Activated CD8-positive, alpha-beta memory T cell treated with anti-CD3 and anti-CD28 coated beads, Interleukin-2, amount 10 ng/mL, durations not matched to agents 7 days and 5 days (primary cell): ENCODE results near the gene CCDC70. TPM values are rescaled to one million over a fixed set of nuclear protein-coding genes. Genes with fewer than 3 reads are reported as not detected.
A peak's percentile ranks its signal among the peaks of the same experiment; 100 is the strongest.

Source experiments
- ATAC-seq: fragments of 150-1000 bp; cut with Tn5 transposase; one replicate; pipeline ENCODE4 v1.10.0; 2021; ENCODE audit warnings: moderate library complexity
- CTCF ChIA-PET: fragments of 350-600 bp; sonication (Branson Sonifier 250); formaldehyde crosslinking; loops from one replicate; lab custom pipeline; 2021; ENCODE audit warnings: antibody characterized with exemption; lab: Charles Lee
- DNase-seq: peaks from one replicate; pipeline ENCODE4 v3.0.0-alpha.2; 2020
- H3K27ac Mint-ChIP-seq: one replicate; pipeline ENCODE4 v1.8.0; 2021; ENCODE audit warnings: mild to moderate bottlenecking, mixed read lengths
- H3K27me3 Mint-ChIP-seq: one replicate; pipeline ENCODE4 v1.8.0; 2021; ENCODE audit warnings: mixed read lengths
- H3K36me3 Mint-ChIP-seq: one replicate; pipeline ENCODE4 v1.8.0; 2021; ENCODE audit warnings: mild to moderate bottlenecking, mixed read lengths
- H3K4me1 Mint-ChIP-seq: one replicate; pipeline ENCODE4 v1.8.0; 2021; ENCODE audit warnings: mixed read lengths
- H3K4me3 Mint-ChIP-seq: one replicate; pipeline ENCODE4 v1.8.0; 2021; ENCODE audit warnings: mild to moderate bottlenecking, moderate library complexity, mixed read lengths
- H3K9me3 Mint-ChIP-seq: one replicate; pipeline ENCODE4 v1.8.0; 2022; ENCODE audit warnings: low read depth, mixed read lengths
- total RNA-seq, 2 experiments: library from RNA; stranded (reverse); gene quantifications; one replicate each; pipeline ENCODE4 v1.2.3, GENCODE V29; 2021

CCDC70 gene
- total RNA-seq, 2 experiments from 2014 or later, result not detected

GRCh38 chr13:51833980-51834379 lies 27.8 kb upstream of the CCDC70 start:
- CTCF ChIA-PET, result interaction anchor here (0.9 to 5.5 kb wide), 4 partner anchors 9 to 22 kb away, joined by 3 to 28 read pairs (median 4); no protein-coding TSS in a partner anchor
- H3K9me3 Mint-ChIP-seq, result no peaks in the 10 kb centered on the region
- ATAC-seq (no peak), DNase-seq (no peak)
- peaks cover 21% of the 10 kb centered on the region for H3K4me1 Mint-ChIP-seq
- no peaks in the 10 kb centered on the region for H3K36me3 Mint-ChIP-seq
- H3K27ac Mint-ChIP-seq, result no peak overlapping the region
- H3K4me3 Mint-ChIP-seq, result no peak overlapping the region
- H3K27me3 Mint-ChIP-seq, result peaks cover 4% of the 10 kb centered on the region

DNA sequence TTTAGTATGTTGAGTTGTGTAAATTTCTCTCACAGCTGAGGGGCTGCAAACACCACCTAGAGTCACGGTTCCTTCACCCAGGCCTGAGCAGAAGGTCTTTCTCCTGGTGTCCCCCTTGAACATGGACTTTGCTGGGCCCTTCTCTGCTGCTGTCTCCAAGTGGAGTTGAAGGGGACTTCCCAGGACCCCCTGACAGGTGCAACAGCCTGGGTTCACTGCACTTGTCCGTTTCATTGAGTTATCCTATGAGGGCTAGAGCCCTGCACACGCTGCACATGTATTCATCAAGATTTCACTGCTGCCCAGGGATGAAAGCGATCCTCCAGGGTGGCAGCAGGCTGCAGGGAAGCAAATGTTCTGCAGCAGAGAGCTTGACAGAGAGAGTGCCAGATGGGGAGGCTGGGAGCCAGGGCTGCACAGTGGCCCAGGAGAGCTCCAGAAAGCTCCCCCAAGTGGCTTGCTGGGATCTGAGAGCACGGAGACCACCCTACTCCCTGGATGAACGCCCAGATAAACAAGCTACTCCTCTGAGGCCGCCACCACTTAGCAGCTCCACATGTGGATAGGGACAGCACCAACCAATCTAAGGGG lies 27.1 kb upstream of the CCDC70 start:
- H3K27ac Mint-ChIP-seq, result no peak overlapping the region
- no peaks in the 10 kb centered on the region for H3K36me3 Mint-ChIP-seq
- peaks cover 4% of the 10 kb centered on the region for H3K27me3 Mint-ChIP-seq
- H3K4me1 Mint-ChIP-seq, result peaks cover 21% of the 10 kb centered on the region
- no peaks in the 10 kb centered on the region for H3K9me3 Mint-ChIP-seq
- DNase-seq (no peak), ATAC-seq (no peak)
- H3K4me3 Mint-ChIP-seq, result no peak overlapping the region
- CTCF ChIA-PET, result interaction anchor here (0.9 to 5.5 kb wide), 5 partner anchors 9 to 23 kb away, joined by 3 to 28 read pairs (median 3); no protein-coding TSS in a partner anchor

DNA sequence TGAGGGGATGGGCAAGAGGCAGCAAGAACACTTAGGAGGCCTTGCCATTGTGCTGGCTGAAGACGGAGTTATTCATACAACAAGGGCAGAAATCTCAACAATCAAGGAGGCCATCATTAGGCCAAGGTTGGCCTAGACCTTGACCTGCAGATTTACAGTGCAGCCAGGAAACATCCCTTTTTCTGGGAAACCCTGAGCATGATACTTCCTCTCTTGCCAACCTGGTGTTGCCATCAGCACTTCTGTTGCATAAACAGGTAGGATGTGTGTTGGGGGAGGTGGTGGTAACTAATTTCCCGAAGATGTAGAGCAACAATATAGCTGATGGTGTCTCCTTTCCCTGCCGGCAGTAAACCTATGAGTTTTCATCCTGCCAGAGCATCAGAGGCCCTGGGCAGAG lies 24.8 kb upstream of the CCDC70 start:
- H3K4me3 Mint-ChIP-seq, result no peak overlapping the region
- CTCF ChIA-PET, result interaction anchor here (1.2 to 5.5 kb wide), 2 partner anchors 22 to 290 kb away, joined by 4 to 28 read pairs; no protein-coding TSS in a partner anchor
- no peak for ATAC-seq
- no peak for DNase-seq
- H3K36me3 Mint-ChIP-seq, result no peaks in the 10 kb centered on the region
- H3K9me3 Mint-ChIP-seq, result no peaks in the 10 kb centered on the region
- H3K27ac Mint-ChIP-seq, result no peak overlapping the region
- H3K4me1 Mint-ChIP-seq, result peaks cover 21% of the 10 kb centered on the region
- peaks cover 10% of the 10 kb centered on the region for H3K27me3 Mint-ChIP-seq

GRCh38 chr13:51838240-51838846 lies 23.4 kb upstream of the CCDC70 start:
- Mint-ChIP-seq H3K9me3 (no peaks in the 10 kb centered on the region), H3K36me3 (no peaks in the 10 kb centered on the region), H3K27ac (no peak overlapping the region), H3K4me1 (peaks cover 18% of the 10 kb centered on the region), H3K4me3 (no peak overlapping the region), H3K27me3 (peaks cover 10% of the 10 kb centered on the region)
- ATAC-seq (no peak), DNase-seq (no peak)
- CTCF ChIA-PET, result interaction anchor here (1.4 to 5.5 kb wide), 2 partner anchors 17 to 23 kb away, joined by 5 to 28 read pairs; no protein-coding TSS in a partner anchor

DNA sequence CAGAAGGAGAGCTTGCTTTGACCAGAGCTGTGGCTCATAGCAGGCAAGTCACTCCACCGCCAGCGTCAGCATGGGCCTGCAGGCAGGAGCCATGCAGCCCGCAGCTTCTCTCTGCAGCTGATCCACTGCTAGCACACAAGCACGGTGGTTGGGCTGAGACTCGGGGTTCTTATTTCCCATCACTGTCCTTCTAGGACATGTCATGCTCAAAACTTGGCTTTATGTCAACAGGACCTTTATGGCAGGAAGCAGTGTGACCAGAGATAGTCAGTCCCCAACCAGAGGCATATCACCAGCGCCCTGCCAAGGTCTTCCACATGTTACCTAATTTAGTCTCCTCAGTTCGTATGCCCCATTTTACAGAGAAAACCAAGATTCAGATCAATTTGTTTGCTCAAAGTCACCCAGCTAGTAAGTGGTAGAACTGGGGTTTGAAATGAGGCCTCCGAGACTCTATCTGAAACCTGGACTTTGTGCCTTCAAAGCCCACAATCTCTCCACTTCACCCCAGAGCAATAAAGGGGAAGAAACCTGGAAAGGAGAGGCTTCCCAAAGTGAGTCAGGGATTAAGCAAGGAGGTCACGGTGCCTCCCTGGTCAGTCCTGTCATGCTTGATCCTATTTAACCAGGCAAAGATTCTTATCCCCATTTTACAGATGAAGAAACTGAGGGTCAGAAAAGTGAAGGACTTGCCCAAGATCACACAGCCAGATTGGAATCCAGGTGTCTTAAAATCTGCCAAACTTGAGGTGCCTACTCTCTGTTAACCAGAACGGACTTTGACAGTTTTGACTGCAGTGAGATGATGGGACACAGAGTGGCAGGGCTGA lies 21.8 kb upstream of the CCDC70 start:
- no peak for ATAC-seq
- Mint-ChIP-seq H3K4me1 (peaks cover 12% of the 10 kb centered on the region), H3K27ac (no peak overlapping the region), H3K36me3 (no peaks in the 10 kb centered on the region), H3K9me3 (no peaks in the 10 kb centered on the region), H3K4me3 (no peak overlapping the region), H3K27me3 (peaks cover 22% of the 10 kb centered on the region)
- CTCF ChIA-PET, result no interaction called here
- no peak for DNase-seq

- Mint-ChIP-seq H3K27me3 (peaks cover 22% of the 10 kb centered on the region), H3K4me1 (peaks cover 18% of the 10 kb centered on the region), H3K36me3 (no peaks in the 10 kb centered on the region), H3K9me3 (no peaks in the 10 kb centered on the region), H3K27ac (no peak overlapping the region), H3K4me3 (no peak overlapping the region)
- DNase-seq (no peak), ATAC-seq (no peak)
- CTCF ChIA-PET, result no interaction called here
Observed at GRCh38 chr13:51840917-51841316, 20.9 kb upstream of the CCDC70 start.

DNA sequence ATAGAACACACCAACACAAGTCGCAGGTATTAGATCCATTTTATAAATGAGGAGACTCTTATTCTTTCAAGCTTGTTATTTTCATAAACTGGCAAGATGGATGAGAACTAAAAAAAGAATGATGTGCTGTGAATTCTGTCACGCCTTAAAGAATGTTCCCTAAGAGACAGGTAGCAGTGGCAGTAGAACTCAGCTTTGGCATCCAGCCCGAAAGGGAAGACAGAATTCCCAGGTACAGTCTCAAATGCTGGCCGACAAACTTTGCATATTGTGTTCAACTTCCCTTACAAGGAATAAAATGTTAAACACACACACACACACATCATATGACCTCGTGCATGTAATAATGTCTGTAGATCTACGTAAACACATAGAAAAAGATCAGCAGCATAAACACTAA lies 20.0 kb upstream of the CCDC70 start:
- H3K27me3 Mint-ChIP-seq, result peaks cover 22% of the 10 kb centered on the region
- no peaks in the 10 kb centered on the region for H3K9me3 Mint-ChIP-seq
- ATAC-seq, result no peak
- H3K4me3 Mint-ChIP-seq, result no peak overlapping the region
- no peaks in the 10 kb centered on the region for H3K36me3 Mint-ChIP-seq
- peaks cover 16% of the 10 kb centered on the region for H3K4me1 Mint-ChIP-seq
- no peak for DNase-seq
- H3K27ac Mint-ChIP-seq, result no peak overlapping the region
- CTCF ChIA-PET, result no interaction called here

DNA sequence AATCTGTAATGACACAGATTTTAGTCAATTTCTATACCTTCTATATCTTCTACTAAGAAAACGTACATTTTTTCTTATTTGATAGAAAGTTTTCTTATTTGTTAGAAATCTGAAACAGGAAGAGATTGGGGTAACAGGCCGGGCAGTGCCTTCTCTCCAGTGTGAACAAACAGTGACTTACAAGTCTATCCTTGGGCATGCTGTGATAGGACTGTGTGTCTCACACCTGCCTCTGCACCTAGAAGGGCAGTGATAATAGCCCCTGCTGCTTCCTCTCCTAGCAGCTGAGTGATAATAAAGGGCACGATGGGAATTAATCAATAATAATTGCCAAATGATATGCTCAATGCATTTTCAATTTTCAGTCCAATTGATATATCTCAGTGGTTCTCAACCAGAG lies 18.2 kb upstream of the CCDC70 start:
- DNase-seq, result no peak
- H3K27ac Mint-ChIP-seq, result no peak overlapping the region
- peaks cover 22% of the 10 kb centered on the region for H3K27me3 Mint-ChIP-seq
- ATAC-seq, result no peak
- no peaks in the 10 kb centered on the region for H3K36me3 Mint-ChIP-seq
- no peaks in the 10 kb centered on the region for H3K9me3 Mint-ChIP-seq
- H3K4me1 Mint-ChIP-seq, result peaks cover 6% of the 10 kb centered on the region
- no peak overlapping the region for H3K4me3 Mint-ChIP-seq
- CTCF ChIA-PET, result interaction anchor here (0.7 to 2.6 kb wide), 3 partner anchors 8 to 29 kb away, joined by 3 to 12 read pairs (median 6); no protein-coding TSS in a partner anchor

GRCh38 chr13:51844862-51845573 lies 16.8 kb upstream of the CCDC70 start, which contains the start of gene TMEM272:
TMEM272 (minus strand) TSS chr13:51845177; CDS start chr13:51838530, 6,647 bp downstream.
- peaks cover 22% of the 10 kb centered on the region for H3K27me3 Mint-ChIP-seq
- H3K4me1 Mint-ChIP-seq, result peaks cover 10% of the 10 kb centered on the region
- CTCF ChIA-PET, result interaction anchor here (0.5 to 2.6 kb wide), 17 partner anchors 9 to 283 kb away, joined by 3 to 13 read pairs (median 3); no protein-coding TSS in a partner anchor
- DNase-seq (no peak), ATAC-seq (peak; percentile 67)
- H3K4me3 Mint-ChIP-seq, result peak within 1 kb of the TSS; percentile 12
- no peaks in the 10 kb centered on the region for H3K36me3 Mint-ChIP-seq
- H3K9me3 Mint-ChIP-seq, result no peaks in the 10 kb centered on the region
- no peak within 1 kb of the TSS for H3K27ac Mint-ChIP-seq

DNA sequence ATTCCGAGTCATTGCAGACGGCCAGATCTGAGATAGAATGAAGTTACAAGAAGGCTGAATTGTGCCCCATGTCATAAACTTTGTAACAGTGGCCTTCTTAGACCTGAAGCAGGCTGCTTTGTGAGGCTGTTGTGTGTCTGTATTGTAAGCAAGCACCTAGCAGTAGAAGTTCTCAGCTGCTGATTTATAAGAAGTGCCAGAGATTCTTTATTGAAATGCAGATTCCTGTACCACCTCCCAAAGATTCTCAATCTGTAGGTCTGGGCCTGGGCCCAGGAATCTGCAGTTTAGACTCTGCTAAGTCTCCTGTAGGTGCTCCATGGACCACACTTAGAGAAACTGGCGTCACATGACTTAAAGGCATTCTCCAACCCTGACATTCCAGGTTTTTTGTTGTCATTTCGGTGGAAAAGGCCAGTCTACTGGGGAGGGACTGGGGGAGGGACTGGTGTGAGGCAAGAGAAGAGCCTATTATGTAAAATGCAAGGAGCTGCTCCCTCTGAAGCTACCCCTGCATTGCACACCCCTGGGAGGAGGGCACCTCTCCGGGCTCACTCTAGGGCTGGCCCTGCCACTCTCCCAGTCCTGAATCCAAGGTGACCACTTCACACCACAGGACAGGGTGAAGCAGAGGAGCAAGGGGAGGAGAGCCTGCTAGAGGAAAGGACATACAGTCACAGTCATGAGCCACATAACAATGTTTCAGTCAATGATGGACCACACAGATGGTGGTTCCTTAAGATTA lies 16.0 kb upstream of the CCDC70 start:
- no peaks in the 10 kb centered on the region for H3K36me3 Mint-ChIP-seq
- no peak overlapping the region for H3K4me3 Mint-ChIP-seq
- CTCF ChIA-PET, result interaction anchor here (0.5 to 2.6 kb wide), 16 partner anchors 10 to 282 kb away, joined by 3 to 13 read pairs (median 3); no protein-coding TSS in a partner anchor
- H3K27ac Mint-ChIP-seq, result no peak overlapping the region
- peaks cover 10% of the 10 kb centered on the region for H3K4me1 Mint-ChIP-seq
- peaks cover 22% of the 10 kb centered on the region for H3K27me3 Mint-ChIP-seq
- ATAC-seq (no peak), DNase-seq (no peak)
- H3K9me3 Mint-ChIP-seq, result no peaks in the 10 kb centered on the region

DNA sequence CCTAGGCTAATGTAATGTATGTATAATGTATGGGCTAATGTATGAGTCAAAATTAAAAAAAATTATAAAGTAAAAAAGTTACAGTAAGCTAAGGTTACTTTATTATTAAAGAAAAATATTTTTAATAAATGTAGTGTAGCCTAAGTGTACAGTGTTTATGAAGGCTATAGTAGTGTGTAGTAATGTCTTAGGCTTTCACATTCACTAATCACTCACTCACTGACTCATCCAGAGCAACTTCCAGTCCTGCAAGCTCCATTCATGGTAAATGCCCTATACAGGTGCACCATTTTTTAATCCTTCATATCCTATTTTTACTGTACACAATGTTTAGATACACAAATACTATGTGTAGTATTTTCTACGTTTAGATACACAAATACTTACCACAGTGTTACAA lies 15.0 kb upstream of the CCDC70 start:
- Mint-ChIP-seq H3K36me3 (no peaks in the 10 kb centered on the region), H3K4me1 (peaks cover 10% of the 10 kb centered on the region), H3K9me3 (no peaks in the 10 kb centered on the region), H3K27me3 (peaks cover 20% of the 10 kb centered on the region), H3K27ac (no peak overlapping the region), H3K4me3 (no peak overlapping the region)
- DNase-seq, result no peak
- ATAC-seq, result no peak
- CTCF ChIA-PET, result interaction anchor here (1.0 to 2.5 kb wide), 4 partner anchors 20 to 281 kb away, joined by 3 to 13 read pairs (median 6); no protein-coding TSS in a partner anchor

GRCh38 chr13:51848674-51849073 lies 13.1 kb upstream of the CCDC70 start:
- Mint-ChIP-seq H3K9me3 (no peaks in the 10 kb centered on the region), H3K4me1 (peaks cover 10% of the 10 kb centered on the region), H3K4me3 (no peak overlapping the region), H3K27me3 (peaks cover 13% of the 10 kb centered on the region), H3K27ac (no peak overlapping the region), H3K36me3 (no peaks in the 10 kb centered on the region)
- ATAC-seq, result no peak
- CTCF ChIA-PET, result interaction anchor here (0.6 to 2.4 kb wide), 7 partner anchors 14 to 51 kb away, joined by 3 to 24 read pairs (median 3); no protein-coding TSS in a partner anchor
- DNase-seq, result no peak
